ENCODE measurements around the gene COL27A1. TPM values are rescaled to one million over a fixed set of nuclear protein-coding genes. Genes with fewer than 3 reads are reported as not detected.
A peak's percentile ranks its signal among the peaks of the same experiment; 100 is the strongest.

Gene COL27A1
- total RNA-seq, 1 donor from 2014 or later: 9.3 TPM

DNA sequence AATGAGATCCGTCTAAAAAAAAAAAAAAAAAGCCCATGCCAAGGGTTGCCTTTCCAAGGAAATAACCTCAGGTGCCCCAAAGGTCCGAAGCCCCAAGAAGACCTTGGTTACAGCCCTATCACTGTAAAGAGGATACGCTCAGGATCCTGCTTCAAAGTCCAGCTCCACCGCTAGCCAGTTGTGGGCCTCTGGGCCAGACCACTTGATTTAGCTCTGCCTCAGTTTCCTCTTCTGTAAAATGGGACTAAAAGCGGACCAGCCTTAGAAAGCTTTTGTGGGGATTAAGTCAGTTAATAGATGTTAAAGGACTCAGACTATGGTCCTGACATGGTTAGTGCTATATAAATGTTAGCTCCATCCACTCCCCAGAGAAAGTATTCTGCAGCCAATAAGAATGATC, 118.9 kb downstream of the COL27A1 start:
- no peak for TF ChIP-seq CTCF (IDR thresholded peaks at IDR 0.05)
- no peaks in the 10 kb centered on the region for H3K9me3 ChIP-seq
- no peak overlapping the region for H3K4me3 ChIP-seq
- no peaks in the 10 kb centered on the region for H3K27me3 ChIP-seq
- no peak overlapping the region for H3K27ac ChIP-seq
- no peaks in the 10 kb centered on the region for H3K36me3 ChIP-seq
- peak in 1 of 2 donors; percentile 25 for DNase-seq (ENCODE audit: low spot score in 2 of 2)
- intact Hi-C loops (cut with DNase I): no loop called here
- peaks cover 0 to 7% of the 10 kb centered on the region in 2 donors for H3K4me1 ChIP-seq

- peaks cover 0 to 11% of the 10 kb centered on the region in 2 donors for H3K4me1 ChIP-seq
- intact Hi-C loops (cut with DNase I): loop anchor here (1.0 kb wide), 1 partner anchor 36 kb away; no protein-coding TSS in a partner anchor
- no peak overlapping the region for H3K27ac ChIP-seq
- H3K27me3 ChIP-seq: no peaks in the 10 kb centered on the region
- H3K9me3 ChIP-seq: no peaks in the 10 kb centered on the region
- no peak for TF ChIP-seq CTCF (IDR thresholded peaks at IDR 0.05)
- no peak overlapping the region for H3K4me3 ChIP-seq
- DNase-seq (ENCODE audit: low spot score in 2 of 2): peak in 1 of 2 donors; percentile 61
- H3K36me3 ChIP-seq: no peaks in the 10 kb centered on the region
Observed at GRCh38 chr9:114275246-114276004, 120.1 kb downstream of the COL27A1 start.

DNA sequence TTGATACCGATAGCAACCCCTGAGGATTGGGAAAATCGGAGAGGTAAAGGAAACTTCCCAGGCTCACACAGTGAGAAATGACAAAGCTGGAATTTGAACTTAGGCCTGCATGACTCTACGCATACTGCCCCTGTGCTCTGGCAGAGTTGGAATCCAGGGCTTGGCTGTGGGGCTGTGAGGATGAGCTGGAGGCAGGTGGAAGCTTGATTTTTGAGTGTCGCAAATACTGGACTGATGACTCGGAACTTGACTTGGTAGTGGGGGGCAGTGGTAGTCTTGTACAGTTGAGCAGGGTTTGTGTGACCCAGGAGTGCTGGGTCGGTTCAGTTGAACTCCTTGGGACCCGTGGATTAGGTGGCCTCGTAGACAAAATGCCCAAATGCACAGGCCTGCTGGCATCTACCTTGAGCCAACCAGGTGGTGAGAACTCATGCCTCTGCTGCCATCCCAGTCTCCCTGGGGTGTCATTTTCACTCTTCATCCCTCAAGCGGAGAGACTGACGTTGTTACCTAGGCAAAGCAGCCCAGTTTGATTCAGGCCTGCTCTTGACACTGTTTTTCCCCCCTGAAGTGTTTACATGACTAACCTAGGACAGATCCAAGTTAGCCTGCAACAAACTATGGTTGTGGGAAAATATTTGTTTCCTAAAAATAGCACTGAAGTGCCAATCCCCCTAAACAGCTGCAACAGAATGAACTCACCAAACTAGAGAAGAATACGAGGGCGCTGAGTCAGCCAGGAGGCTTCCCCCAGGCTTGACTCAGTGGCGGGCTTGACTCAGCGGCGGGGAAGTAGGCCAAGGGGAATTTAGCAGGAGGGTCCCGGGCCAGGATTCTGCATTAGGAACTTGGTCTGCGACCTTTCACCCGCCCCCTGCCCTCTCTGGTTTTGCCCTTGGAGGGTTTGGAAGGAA, 121.8 kb downstream of the COL27A1 start:
- no peak for TF ChIP-seq CTCF (IDR thresholded peaks at IDR 0.05)
- Histone ChIP-seq H3K27me3 (no peaks in the 10 kb centered on the region), H3K4me1 (peaks cover 0 to 11% of the 10 kb centered on the region in 2 donors), H3K4me3 (no peak overlapping the region), H3K36me3 (no peaks in the 10 kb centered on the region), H3K9me3 (no peaks in the 10 kb centered on the region), H3K27ac (no peak overlapping the region)
- DNase-seq (ENCODE audit: low spot score in 2 of 2): peak; percentile 2 to 56
- intact Hi-C loops (cut with DNase I): loop anchor here (1.0 kb wide), 1 partner anchor 38 kb away; no protein-coding TSS in a partner anchor

- peaks cover 0 to 11% of the 10 kb centered on the region in 2 donors for H3K4me1 ChIP-seq
- H3K36me3 ChIP-seq: no peaks in the 10 kb centered on the region
- no peak for TF ChIP-seq CTCF (IDR thresholded peaks at IDR 0.05)
- peak in 1 of 2 donors; percentile 30 for DNase-seq (ENCODE audit: low spot score in 2 of 2)
- H3K27ac ChIP-seq: peak overlapping the region; percentile 20 to 55
- H3K4me3 ChIP-seq: no peak overlapping the region
- no peaks in the 10 kb centered on the region for H3K9me3 ChIP-seq
- H3K27me3 ChIP-seq: no peaks in the 10 kb centered on the region
- intact Hi-C loops (cut with DNase I): no loop called here
Observed at GRCh38 chr9:114278356-114278755, 123.0 kb downstream of the COL27A1 start.

- H3K4me3 ChIP-seq: no peak overlapping the region
- no peaks in the 10 kb centered on the region for H3K27me3 ChIP-seq
- peaks cover 0 to 11% of the 10 kb centered on the region in 2 donors for H3K4me1 ChIP-seq
- H3K9me3 ChIP-seq: no peaks in the 10 kb centered on the region
- TF ChIP-seq CTCF (IDR thresholded peaks at IDR 0.05): no peak
- H3K36me3 ChIP-seq: no peaks in the 10 kb centered on the region
- intact Hi-C loops (cut with DNase I): no loop called here
- peak overlapping the region; percentile 20 to 55 for H3K27ac ChIP-seq
- DNase-seq (ENCODE audit: low spot score in 2 of 2): peak in 1 of 2 donors; percentile 86
Observed at GRCh38 chr9:114278881-114279570, 123.7 kb downstream of the COL27A1 start.
